ENCODE results near the gene HMSD.

Gene HMSD

DNA sequence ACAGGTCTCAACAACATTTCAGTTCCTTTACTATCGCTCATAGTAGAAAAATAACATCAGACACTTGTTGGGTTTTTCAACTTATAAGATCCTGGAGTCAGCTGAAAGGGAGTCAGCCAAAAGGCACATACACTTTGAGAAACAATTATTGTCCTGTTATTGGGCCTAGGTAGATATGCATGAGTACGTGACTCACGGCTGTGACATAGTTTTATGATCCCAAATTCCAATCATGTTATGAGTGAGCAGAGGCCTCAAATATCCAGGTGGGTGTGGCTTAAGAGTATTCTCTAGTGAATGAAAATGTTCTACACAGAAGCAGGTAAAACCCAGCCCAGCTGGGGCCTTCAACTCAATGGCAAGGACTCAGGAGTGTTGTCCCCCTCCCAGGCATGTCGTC, 47.9 kb downstream of the HMSD start:
- DNase-seq: no peak

DNA sequence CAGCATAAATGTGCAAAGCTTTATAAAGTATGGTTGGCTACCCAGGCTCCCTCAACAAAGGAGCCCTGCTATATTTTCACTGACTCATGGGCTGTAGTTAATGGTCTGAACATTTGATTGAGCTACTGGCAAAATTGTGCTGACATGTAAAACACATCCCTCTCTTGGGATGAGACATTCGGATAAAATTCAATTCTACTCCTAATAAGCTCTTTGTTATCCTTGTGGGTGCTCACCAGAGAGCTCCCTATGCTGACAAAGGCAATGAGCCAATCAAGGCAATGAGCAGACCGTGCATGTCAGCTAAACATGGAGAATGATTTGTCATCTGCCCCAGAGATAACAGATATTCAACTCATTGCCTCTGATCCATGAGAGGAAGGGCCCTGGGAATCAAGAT, 48.5 kb downstream of the HMSD start:
- no peak for DNase-seq

DNA sequence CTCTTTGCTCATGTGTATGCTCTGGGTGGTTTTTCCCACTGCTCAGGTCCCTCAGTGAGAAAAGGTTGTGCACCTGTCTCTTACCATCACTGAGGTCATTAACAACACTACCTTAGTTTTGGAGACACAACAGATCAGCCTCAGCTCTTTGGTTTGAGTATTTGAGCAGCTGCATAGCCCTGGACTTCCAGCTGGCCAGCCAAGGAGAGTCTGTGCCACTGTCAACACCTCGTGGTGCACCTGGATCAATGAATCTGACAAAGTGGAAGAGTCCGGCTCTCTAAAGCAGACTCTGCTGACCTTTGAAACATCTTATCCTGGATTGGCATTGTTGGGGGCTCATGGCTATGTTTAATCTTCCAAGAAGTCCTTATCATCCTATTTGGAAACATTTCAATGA, 50.8 kb downstream of the HMSD start:
- DNase-seq: no peak

DNA sequence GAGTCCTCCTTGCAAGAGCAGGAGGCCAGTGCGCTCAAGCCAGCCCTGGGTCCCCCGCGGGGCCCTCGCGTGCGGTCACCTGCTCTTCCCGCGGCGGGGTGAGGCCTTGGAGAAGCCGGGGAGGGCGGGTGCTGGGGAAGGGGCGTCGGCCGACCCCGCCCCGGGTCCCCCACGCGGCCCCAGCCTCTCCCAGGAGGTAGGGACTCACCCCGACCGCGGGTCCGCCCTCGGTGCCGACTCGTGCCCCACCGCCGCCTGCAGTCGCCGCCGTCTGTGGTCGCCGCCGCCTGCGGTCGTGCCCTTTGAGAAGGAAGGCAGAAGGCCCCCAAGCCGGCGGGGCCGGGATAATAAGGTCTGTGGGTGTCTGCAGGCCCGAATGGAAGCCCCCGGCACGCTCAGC, 53.5 kb downstream of the HMSD start:
- no peak for DNase-seq

DNA sequence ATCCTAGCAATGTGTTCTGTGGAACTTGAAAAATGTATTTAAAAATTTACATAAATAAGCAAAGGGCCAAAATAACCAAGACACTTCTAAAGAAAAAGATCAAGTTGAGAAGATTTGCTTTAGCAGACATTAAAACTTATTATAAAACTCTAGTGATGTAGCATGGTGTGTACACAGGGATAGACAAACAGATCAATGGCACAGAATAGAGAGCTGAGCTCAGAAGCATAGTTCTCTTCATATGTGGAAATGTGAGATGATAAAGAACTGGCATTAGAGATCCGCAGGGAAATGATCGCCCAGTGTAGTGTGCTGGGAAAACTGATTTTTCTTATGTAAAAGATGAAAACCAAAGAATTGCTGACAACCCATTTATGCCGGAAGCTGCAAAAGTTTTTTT, 60.2 kb downstream of the HMSD start:
- no peak for DNase-seq

Data from bone marrow (tissue), 2 donors.